GM10266 (cell line): ENCODE measurements around the gene VRK2.
"Not testable (repeated sequence)": the region's sequence is repeated elsewhere in the genome, so short reads cannot be mapped to it uniquely, and the experiment has no call there.

Experiments
- DNase-seq: peaks from one replicate; pipeline ENCODE4 v3.0.0; 2012; ENCODE audit errors: extremely low spot score
- CTCF ChIP-seq: IDR thresholded peaks from 2 replicates; pipeline ENCODE4 v1.5.1; 2012; ENCODE audit warnings: mild to moderate bottlenecking, low read depth; ENCODE audit not compliant: control insufficient read depth, insufficient read depth; ENCODE audit errors: missing control alignments

Gene VRK2

DNA sequence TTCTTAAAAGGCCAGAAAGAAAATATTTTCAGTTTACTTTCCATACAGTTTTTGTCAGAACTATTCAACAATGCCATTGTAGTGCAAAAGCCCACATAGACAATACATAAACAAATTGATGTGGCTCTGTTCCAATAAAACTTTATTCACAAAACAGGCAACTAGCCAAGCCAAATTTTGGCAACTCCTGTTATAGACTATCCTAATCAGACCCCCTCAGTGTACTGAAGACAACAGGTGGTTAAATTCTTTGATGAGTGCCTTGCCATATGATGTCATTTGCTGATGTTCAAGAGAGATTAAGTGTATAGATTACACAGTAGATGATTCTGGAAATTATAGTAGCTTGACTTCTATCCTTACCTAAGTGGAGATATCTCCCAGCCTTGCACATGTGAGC is 111.1 kb downstream of the VRK2 start:
- TF ChIP-seq CTCF = no peak
- DNase-seq = no peak

DNA sequence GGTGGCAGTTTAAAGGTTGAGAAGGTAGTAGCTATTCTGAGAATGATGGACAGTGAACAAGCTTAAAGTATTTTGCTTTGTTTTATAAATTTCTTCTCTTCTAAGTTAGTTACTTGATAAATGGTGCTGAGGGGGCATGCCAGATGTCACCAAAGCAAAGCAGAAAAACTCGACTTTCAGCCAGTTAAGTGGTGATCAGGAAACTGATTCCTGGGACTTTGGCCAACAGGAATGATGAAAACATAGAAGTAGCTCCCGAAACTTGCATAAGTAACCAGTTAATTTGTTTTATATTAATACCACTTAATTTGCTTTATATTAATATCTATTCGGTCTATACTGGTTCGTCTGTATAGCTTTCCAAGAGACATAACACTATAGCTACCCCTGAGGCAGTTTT is 111.9 kb downstream of the VRK2 start:
- no peak for DNase-seq
- no peak for TF ChIP-seq CTCF

GRCh38 chr2:58163913-58164312 is 117.3 kb downstream of the VRK2 start:
- DNase-seq = no peak
- no peak for TF ChIP-seq CTCF

GRCh38 chr2:58168130-58168529 is 121.5 kb downstream of the VRK2 start:
- not testable (repeated sequence) for DNase-seq

DNA sequence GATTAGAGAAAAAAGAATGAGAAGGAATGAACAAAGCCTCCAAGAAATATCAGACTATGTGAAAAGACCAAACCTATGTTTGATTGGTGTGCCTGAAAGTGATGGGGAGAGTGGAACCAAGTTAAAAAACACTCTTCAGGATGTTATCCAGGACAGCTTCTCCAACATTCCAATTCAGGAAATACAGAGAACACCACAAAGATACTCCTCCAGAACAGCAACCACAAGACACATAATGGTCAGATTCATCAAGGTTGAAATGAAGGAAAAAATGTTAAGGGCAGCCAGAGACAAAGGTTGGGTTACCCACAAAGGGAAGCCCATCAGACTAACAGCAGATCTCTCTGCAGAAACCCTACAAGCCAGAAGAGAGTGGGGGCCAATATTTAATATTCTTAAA is 123.2 kb downstream of the VRK2 start:
- DNase-seq = not testable (repeated sequence)

DNA sequence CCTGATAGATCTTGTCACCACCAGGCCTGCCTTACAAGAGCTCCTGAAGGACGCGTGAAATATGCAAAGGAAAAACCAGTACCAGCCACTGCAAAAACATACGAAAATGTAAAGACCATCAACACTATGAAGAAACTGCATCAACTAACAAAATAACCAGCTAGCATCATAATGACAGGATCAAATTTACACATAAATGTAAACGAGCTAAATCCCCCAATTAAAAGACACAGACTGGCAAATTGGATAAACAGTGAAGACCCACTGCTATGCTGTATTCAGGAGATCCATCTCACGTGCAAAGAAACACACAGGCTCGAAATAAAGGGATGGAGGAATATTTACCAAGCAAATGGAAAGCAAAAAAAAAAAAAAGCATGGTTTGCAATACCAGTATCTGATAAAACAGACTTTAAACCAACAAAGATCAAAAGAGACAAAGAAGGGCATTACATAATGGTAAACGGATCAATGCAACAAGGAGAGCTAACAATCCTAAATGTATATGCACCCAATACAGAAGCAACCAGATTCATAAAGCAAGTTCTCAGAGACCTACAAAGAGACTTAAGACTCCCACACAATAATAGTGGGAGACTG is 123.8 kb downstream of the VRK2 start:
- not testable (repeated sequence) for DNase-seq

- not testable (repeated sequence) for DNase-seq
These were observed 125.2 kb downstream of the VRK2 start for GRCh38 chr2:58171831-58172230.

DNA sequence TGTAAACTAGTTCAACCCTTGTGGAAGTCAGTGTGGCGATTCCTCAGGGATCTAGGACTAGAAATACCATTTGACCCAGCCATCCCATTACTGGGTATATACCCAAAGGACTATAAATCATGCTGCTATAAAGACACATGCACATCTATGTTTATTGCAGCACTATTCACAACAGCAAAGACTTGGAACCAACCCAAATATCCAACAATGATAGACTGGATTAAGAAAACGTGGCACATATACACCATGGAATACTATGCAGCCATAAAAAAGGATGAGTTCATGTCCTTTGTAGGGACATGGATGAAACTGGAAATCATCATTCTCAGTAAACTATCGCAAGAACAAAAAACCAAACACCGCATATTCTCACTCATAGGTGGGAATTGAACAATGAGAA is 130.6 kb downstream of the VRK2 start:
- not testable (repeated sequence) for DNase-seq

- DNase-seq = not testable (repeated sequence)
These were observed 133.6 kb downstream of the VRK2 start for GRCh38 chr2:58180175-58180574.

DNA sequence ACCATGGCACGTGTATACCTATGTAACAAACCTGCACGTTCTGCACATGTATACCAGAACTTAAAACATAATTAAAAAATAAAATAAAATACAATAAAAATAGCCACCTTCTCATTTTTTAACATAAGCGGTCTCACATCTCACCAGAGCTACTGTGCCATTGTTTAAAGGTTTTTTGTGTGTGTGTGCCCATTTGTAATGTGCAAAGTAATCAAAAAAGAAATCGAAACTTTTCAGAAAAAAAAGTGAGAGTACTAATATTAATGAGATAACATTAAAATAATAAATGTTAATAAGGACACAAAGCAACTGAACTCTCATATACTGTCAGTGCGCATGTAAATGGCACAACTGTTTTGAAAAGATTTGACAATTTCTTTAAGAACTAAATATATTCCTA is 134.0 kb downstream of the VRK2 start:
- no peak for TF ChIP-seq CTCF
- DNase-seq = no peak

GRCh38 chr2:58182527-58182926 is 135.9 kb downstream of the VRK2 start:
- DNase-seq = no peak
- no peak for TF ChIP-seq CTCF
